Heart left ventricle (tissue), 13 donors: ENCODE results near the gene ADAMTSL1.

Source experiments
- CTCF ChIP-seq, 12 donors: fragments of 200-600 bp; sonication (generic) in 4 of 12; IDR thresholded peaks; one replicate each; pipeline versions ENCODE4 v1.5.0 to v1.8.0; 2018 to 2022; ENCODE audit warnings: antibody characterized with exemption in 12 of 12, mild to moderate bottlenecking in 5 of 12
- POLR2A ChIP-seq, 2 donors: fragments of 450-650 bp; IDR thresholded peaks; one replicate each; pipeline ENCODE4 v1.6.1; 2017; ENCODE audit warnings: antibody characterized with exemption in 2 of 2, mild to moderate bottlenecking in 2 of 2, moderate library complexity in 2 of 2
- donor health status: ischemic (EF 13 %, LVEDD 7.1; RV severe dilation, severe dysfunction).
- donor health status: DM: no; HTN: yes; CAD: no.
- donor health status: DM: no; HTN: no; CAD: no.
- donor health status: ischemic (EF 25% LVEDD 6.9; RV normal size, moderate dysfunction).
- donor health status: ischemic (EF 25% LVEDD 5.7; RV mildly dilated, moderate dysfunction).
- donor health status: ischemic (EF 35%, LVEDD 5.7; RV mildly dilated, moderate dysfunction).
- donor health status: nonischemic (EF 11% LVEDD 7.7; RV severe dilation, severe dysfunction).
- donor health status: DM: yes; HTN: yes; CAD: no.
- donor health status: PGD.
- donor health status: ischemic (EF 29% LVEDD 5.4; RV normal size, mild dysfunction).
- donor health status: nonischemic (EF 23%, LVEDD 6.1; RV moderate dilation, normal function).

DNA sequence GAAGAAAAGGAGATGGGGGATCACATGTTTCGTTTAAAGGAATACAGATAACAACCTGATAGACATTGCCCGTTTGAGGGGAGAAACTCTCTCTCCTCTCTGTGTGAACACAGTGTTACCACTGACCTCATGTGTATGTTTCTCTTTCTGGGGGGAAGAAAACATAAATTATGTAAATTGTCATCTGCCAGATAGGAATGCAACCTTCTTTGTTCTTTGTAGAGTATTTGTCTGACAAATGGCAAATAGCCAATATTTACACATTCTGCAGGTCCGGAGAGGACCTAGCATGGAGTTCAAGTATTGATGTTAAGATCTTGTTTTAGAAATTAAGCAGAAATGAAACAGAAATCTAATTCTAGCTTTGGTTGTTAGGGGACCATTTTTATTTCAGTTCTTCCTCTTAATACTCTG, 282.8 kb downstream of the ADAMTSL1 start:
- TF ChIP-seq POLR2A (IDR thresholded peaks at IDR 0.05) (no peak), CTCF (IDR thresholded peaks at IDR 0.05) (no peak)
